ENCODE measurements around the gene ACMSD.
A peak's percentile ranks its signal among the peaks of the same experiment; 100 is the strongest.

Gene ACMSD

DNA sequence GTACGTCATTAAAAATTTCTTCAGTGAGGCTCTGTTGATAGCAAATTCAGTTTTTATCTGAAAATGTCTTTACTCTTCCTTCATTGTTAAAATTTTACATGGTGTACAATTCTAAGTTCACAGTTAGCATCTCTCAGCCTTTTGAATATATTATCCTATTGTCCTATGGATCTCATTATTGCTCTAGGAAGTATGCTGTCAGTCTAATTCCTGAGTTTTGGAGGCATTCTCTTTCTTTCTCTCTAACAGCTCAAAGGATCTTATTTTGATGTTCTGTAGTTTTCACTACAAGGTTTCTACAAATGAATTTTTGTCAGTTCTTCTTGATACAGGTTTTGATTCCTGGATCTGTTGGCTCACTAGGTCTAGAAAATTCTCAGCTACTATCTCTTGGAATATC lies 2.9 kb upstream of the ACMSD start:
- no peak for DNase-seq (ENCODE audit: low read depth)
- no peak overlapping the region for H3K4me3 ChIP-seq (ENCODE audit: control insufficient read depth, low read depth, low read length)
- no peak for TF ChIP-seq CTCF (IDR thresholded peaks at IDR 0.05; ENCODE audit: control insufficient read depth, insufficient read depth, low read depth, low read length, missing control alignments)

DNA sequence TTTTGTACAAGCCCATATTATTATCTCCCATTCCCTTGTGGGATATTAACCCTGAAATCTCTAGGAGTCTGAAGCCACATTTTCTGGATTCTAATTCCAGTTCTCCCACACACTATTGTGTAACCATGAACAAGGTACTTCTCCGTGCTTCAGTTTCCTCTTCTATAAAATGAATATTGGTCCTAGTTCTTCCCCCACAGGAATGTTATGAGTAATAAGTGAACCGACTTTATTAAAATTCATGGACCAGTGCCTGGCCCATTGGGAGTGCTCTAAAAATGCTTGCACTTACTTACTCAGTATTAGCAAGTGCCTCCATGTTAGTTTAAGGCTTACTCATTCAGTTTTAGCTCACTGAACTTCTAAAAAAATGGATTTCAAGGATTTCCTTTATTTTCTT lies 1.4 kb upstream of the ACMSD start:
- no peak for TF ChIP-seq CTCF (IDR thresholded peaks at IDR 0.05; ENCODE audit: control insufficient read depth, insufficient read depth, low read depth, low read length, missing control alignments)
- no peak overlapping the region for H3K4me3 ChIP-seq (ENCODE audit: control insufficient read depth, low read depth, low read length)
- DNase-seq (ENCODE audit: low read depth) = peak; percentile 87

GRCh38 chr2:134839649-134840048 lies 1.2 kb downstream of the ACMSD start:
- TF ChIP-seq CTCF (IDR thresholded peaks at IDR 0.05; ENCODE audit: control insufficient read depth, insufficient read depth, low read depth, low read length, missing control alignments) = no peak
- H3K4me3 ChIP-seq (ENCODE audit: control insufficient read depth, low read depth, low read length) = no peak overlapping the region
- DNase-seq (ENCODE audit: low read depth) = no peak

GRCh38 chr2:134842930-134843490 lies 4.6 kb downstream of the ACMSD start:
- no peak for TF ChIP-seq CTCF (IDR thresholded peaks at IDR 0.05; ENCODE audit: control insufficient read depth, insufficient read depth, low read depth, low read length, missing control alignments)
- H3K4me3 ChIP-seq (ENCODE audit: control insufficient read depth, low read depth, low read length) = no peak overlapping the region

GRCh38 chr2:134843968-134844367 lies 5.6 kb downstream of the ACMSD start:
- no peak for DNase-seq (ENCODE audit: low read depth)
- TF ChIP-seq CTCF (IDR thresholded peaks at IDR 0.05; ENCODE audit: control insufficient read depth, insufficient read depth, low read depth, low read length, missing control alignments) = no peak
- no peak overlapping the region for H3K4me3 ChIP-seq (ENCODE audit: control insufficient read depth, low read depth, low read length)

More at GRCh38 chr2:134842930-134843490, 4.6 kb downstream of the ACMSD start:
- DNase-seq (ENCODE audit: low read depth) = no peak

DNA sequence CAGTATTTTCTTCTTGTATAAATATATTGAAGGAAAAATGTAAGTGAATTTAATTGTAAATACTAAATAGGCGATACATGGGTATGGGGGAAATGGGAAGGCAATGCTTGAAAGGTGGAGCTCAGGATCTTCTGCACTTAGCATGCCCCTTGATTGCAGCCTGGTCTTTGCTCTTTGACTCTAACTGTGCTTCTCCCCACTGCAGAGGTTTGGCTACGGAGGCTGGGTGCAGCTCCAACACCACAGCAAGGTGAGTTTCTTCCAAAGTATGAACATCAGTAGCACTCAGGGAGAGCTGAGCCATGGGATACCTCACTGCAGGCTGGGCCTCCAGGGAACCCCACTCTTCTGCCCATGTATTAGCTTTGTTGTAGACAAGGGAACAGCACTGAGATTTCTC lies 6.6 kb downstream of the ACMSD start:
- no peak for TF ChIP-seq CTCF (IDR thresholded peaks at IDR 0.05; ENCODE audit: control insufficient read depth, insufficient read depth, low read depth, low read length, missing control alignments)
- H3K4me3 ChIP-seq (ENCODE audit: control insufficient read depth, low read depth, low read length) = no peak overlapping the region
- no peak for DNase-seq (ENCODE audit: low read depth)

DNA sequence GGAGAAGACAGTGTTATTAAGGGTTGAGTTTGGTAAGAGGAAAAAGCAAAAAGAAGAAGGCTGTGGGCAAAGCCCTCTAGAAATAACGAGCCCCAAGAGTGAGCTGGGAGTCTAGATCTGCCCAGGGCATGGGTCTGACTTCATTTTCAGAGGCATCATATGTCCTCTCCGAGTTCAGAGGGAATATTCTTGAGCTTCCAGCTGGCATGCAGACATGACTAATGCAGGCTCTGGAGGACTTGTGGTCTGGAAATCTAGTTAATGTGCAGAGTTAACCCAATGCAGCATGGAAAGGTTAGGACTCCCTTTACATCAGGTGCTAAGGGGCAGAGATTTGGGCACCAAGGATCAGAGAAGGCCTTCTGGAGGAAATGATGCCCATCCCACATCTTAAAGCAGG lies 7.3 kb downstream of the ACMSD start:
- peak; percentile 32 for DNase-seq (ENCODE audit: low read depth)
- no peak for TF ChIP-seq CTCF (IDR thresholded peaks at IDR 0.05; ENCODE audit: control insufficient read depth, insufficient read depth, low read depth, low read length, missing control alignments)

More for the DNA sequence above, 7.3 kb downstream of the ACMSD start:
- H3K4me3 ChIP-seq (ENCODE audit: control insufficient read depth, low read depth, low read length) = no peak overlapping the region

Measured in AG09309 (cell line).